IMR-90 (cell line): Measurements from ENCODE around the gene IGF1R. TPM values are rescaled to one million over a fixed set of nuclear protein-coding genes. Genes with fewer than 3 reads are reported as not detected.

ENCODE experiments used
- ATAC-seq: fragments of 200-7000 bp; cut with Tn5 transposase; 2 replicates; pipeline ENCODE4 v1.9.1; 2020; ENCODE audit warnings: low read depth, mild to moderate bottlenecking, moderate library complexity
- BruUV-seq: library from RNA; stranded (reverse); fragments of 400-500 nt; replicated peaks from 2 replicates; lab custom pipeline; 2021; lab: Mats Ljungman, UMichigan
- CTCF ChIA-PET: fragments of 300-600 bp; formaldehyde crosslinking; extraction: SDS; loops from one replicate; lab custom pipeline; 2021; ENCODE audit warnings: antibody characterized with exemption; lab: Yijun Ruan, JAX
- POLR2A ChIA-PET: fragments of 300-600 bp; sonication (Branson Sonifier 250); formaldehyde crosslinking; loops from one replicate; lab custom pipeline; 2022; ENCODE audit warnings: antibody characterized with exemption; ENCODE audit not compliant: unreplicated experiment; lab: Charles Lee
- DNase-seq: peaks from one replicate; pipeline ENCODE4 v3.0.0; 2013
- H2AFZ ChIP-seq: replicated peaks from 2 replicates; pipeline ENCODE3; 2013; ENCODE audit warnings: low read length, mild to moderate bottlenecking; ENCODE audit not compliant: poor library complexity
- H2AK5ac ChIP-seq: 2 replicates; pipeline ENCODE4 v1.6.1; 2013; ENCODE audit warnings: low read depth, low read length, inconsistent platforms
- H2AK9ac ChIP-seq: replicated peaks from 2 replicates; pipeline ENCODE3; 2013; ENCODE audit warnings: mild to moderate bottlenecking, low read depth, low read length, moderate library complexity; ENCODE audit not compliant: poor library complexity
- H2BK120ac ChIP-seq: 2 replicates; pipeline ENCODE4 v1.6.1; 2013; ENCODE audit warnings: low read depth, low read length, inconsistent platforms
- H2BK15ac ChIP-seq: 3 replicates; pipeline ENCODE4 v1.6.1; 2013; ENCODE audit warnings: low read depth, low read length, inconsistent platforms
- H2BK20ac ChIP-seq: 2 replicates; pipeline ENCODE4 v1.6.1; 2013; ENCODE audit warnings: low read depth, mild to moderate bottlenecking, inconsistent platforms, low read length, moderate library complexity
- H2BK5ac ChIP-seq: 2 replicates; pipeline ENCODE4 v1.6.1; 2013; ENCODE audit warnings: mild to moderate bottlenecking, low read depth, low read length, inconsistent platforms; ENCODE audit not compliant: poor library complexity, severe bottlenecking
- H3K14ac ChIP-seq: replicated peaks from 2 replicates; pipeline ENCODE4 v1.6.1; 2013; ENCODE audit warnings: low read depth, low read length, inconsistent platforms
- H3K18ac ChIP-seq: 2 replicates; pipeline ENCODE4 v1.6.1; 2013; ENCODE audit warnings: low read depth, low read length, control low read depth
- H3K23ac ChIP-seq: 2 replicates; pipeline ENCODE4 v1.6.1; 2013; ENCODE audit warnings: low read depth, low read length, inconsistent platforms
- H3K27ac ChIP-seq: 2 replicates; pipeline ENCODE4 v1.5.1; 2013; ENCODE audit warnings: mild to moderate bottlenecking, control low read depth, low read length; ENCODE audit not compliant: insufficient read depth
- H3K27me3 ChIP-seq: 2 replicates; pipeline ENCODE4 v1.6.1; 2013; ENCODE audit warnings: low read length; ENCODE audit not compliant: control insufficient read depth, insufficient read depth
- H3K36me3 ChIP-seq: 2 replicates; pipeline ENCODE4 v1.6.1; 2013; ENCODE audit warnings: low read length, mixed read lengths; ENCODE audit not compliant: control insufficient read depth, insufficient read depth
- H3K4ac ChIP-seq: 2 replicates; pipeline ENCODE4 v1.6.1; 2013; ENCODE audit warnings: low read depth, low read length, inconsistent platforms
- H3K4me1 ChIP-seq: 2 replicates; pipeline ENCODE4 v1.6.1; 2013; ENCODE audit warnings: low read length, mixed read lengths; ENCODE audit not compliant: control insufficient read depth, insufficient read depth
- H3K4me2 ChIP-seq: 2 replicates; pipeline ENCODE4 v1.6.1; 2013; ENCODE audit warnings: low read depth, mild to moderate bottlenecking, control low read depth, low read length, moderate library complexity
- H3K4me3 ChIP-seq: 2 replicates; pipeline ENCODE4 v1.5.1; 2013; ENCODE audit warnings: low read depth, mild to moderate bottlenecking, control low read depth, low read length, moderate library complexity; ENCODE audit not compliant: insufficient read depth
- H3K56ac ChIP-seq: 2 replicates; pipeline ENCODE4 v1.6.1; 2013; ENCODE audit warnings: low read length, inconsistent platforms; ENCODE audit not compliant: insufficient read depth; ENCODE audit errors: extremely low read depth
- H3K79me1 ChIP-seq, 2 experiments: 2 replicates each; pipeline ENCODE4 v1.6.1; 2013; ENCODE audit warnings: low read length in 2 of 2, inconsistent platforms in 1 of 2, low read depth in 1 of 2
- H3K9ac ChIP-seq: 2 replicates; pipeline ENCODE4 v1.6.1; 2013; ENCODE audit warnings: low read depth, low read length, control low read depth
- H3K9me1 ChIP-seq: 2 replicates; pipeline ENCODE4 v1.6.1; 2013; ENCODE audit warnings: low read length, inconsistent platforms; ENCODE audit not compliant: insufficient read depth
- H3K9me3 ChIP-seq: 2 replicates; pipeline ENCODE4 v1.6.1; 2013; ENCODE audit warnings: low read length; ENCODE audit not compliant: control insufficient read depth, insufficient read depth
- H4K20me1 ChIP-seq: 2 replicates; pipeline ENCODE4 v1.6.1; 2013; ENCODE audit warnings: low read length, inconsistent platforms; ENCODE audit not compliant: insufficient read depth
- H4K5ac ChIP-seq: 2 replicates; pipeline ENCODE4 v1.6.1; 2013; ENCODE audit warnings: mild to moderate bottlenecking, low read depth, low read length, control low read depth
- H4K8ac ChIP-seq, 2 experiments: 2 replicates each; pipeline ENCODE4 v1.6.1; 2013; ENCODE audit warnings: low read depth in 2 of 2, low read length in 2 of 2, control low read depth in 1 of 2, inconsistent platforms in 1 of 2
- H4K91ac ChIP-seq: 2 replicates; pipeline ENCODE4 v1.6.1; 2013; ENCODE audit warnings: low read depth, low read length, inconsistent platforms; ENCODE audit not compliant: insufficient read depth
- CEBPB ChIP-seq: IDR thresholded peaks from 2 replicates; pipeline ENCODE4 v1.6.1; 2012; ENCODE audit warnings: low read depth, low read length, improper control_type of control experiment
- CHD1 ChIP-seq: IDR thresholded peaks from 2 replicates; pipeline ENCODE4 v1.6.1; 2012; ENCODE audit warnings: low read depth, low read length, improper control_type of control experiment
- ELK1 ChIP-seq: fragments of 150-350 bp; IDR thresholded peaks from 2 replicates; pipeline ENCODE4 v1.6.1; 2016; ENCODE audit warnings: low read depth, mild to moderate bottlenecking, low read length, moderate library complexity, borderline replicate concordance
- FOS ChIP-seq: fragments of 150-350 bp; IDR thresholded peaks from 2 replicates; pipeline ENCODE4 v1.6.1; 2016; ENCODE audit warnings: low read depth, low read length
- MAFK ChIP-seq: IDR thresholded peaks from 2 replicates; pipeline ENCODE4 v1.6.1; 2012; ENCODE audit warnings: low read depth, low read length, improper control_type of control experiment
- MAZ ChIP-seq: IDR thresholded peaks from 2 replicates; pipeline ENCODE4 v1.6.1; 2012; ENCODE audit warnings: low read depth, mild to moderate bottlenecking, low read length, improper control_type of control experiment, moderate library complexity, borderline replicate concordance
- MXI1 ChIP-seq: IDR thresholded peaks from 2 replicates; pipeline ENCODE4 v1.6.1; 2012; ENCODE audit warnings: low read depth, mild to moderate bottlenecking, low read length, moderate library complexity, borderline replicate concordance
- NFE2L2 ChIP-seq: fragments of 150-350 bp; IDR thresholded peaks from 2 replicates; pipeline ENCODE4 v1.6.1; 2016; ENCODE audit warnings: low read depth, mild to moderate bottlenecking, low read length
- RCOR1 ChIP-seq: IDR thresholded peaks from 2 replicates; pipeline ENCODE4 v1.6.1; 2012; ENCODE audit warnings: mild to moderate bottlenecking, low read length, improper control_type of control experiment; ENCODE audit not compliant: insufficient replicate concordance
- RFX5 ChIP-seq: IDR thresholded peaks from 2 replicates; pipeline ENCODE4 v1.8.0; 2012; ENCODE audit warnings: low read depth, mild to moderate bottlenecking, low read length, moderate library complexity
- SMC3 ChIP-seq: fragments of 150-350 bp; IDR thresholded peaks from 2 replicates; pipeline ENCODE4 v1.6.1; 2016; ENCODE audit warnings: low read depth, mild to moderate bottlenecking, antibody characterized with exemption, low read length, moderate library complexity
- WGBS, 2 experiments: methylation state at CpG; one replicate each; pipeline versions ENCODE4 v1.1.5 to v1.1.7; 2013; ENCODE audit warnings: missing lambda C conversion rate in 2 of 2; ENCODE audit not compliant: insufficient read length in 1 of 2; ENCODE audit errors: extremely low coverage in 2 of 2; 5-methylcytosine and 5-hydroxymethylcytosine counted together
- dilution Hi-C: fragments of 300-500 bp; cut with HindIII; formaldehyde crosslinking; loops from one replicate; pipeline ENCODE4 v1.14.3; 2018; ENCODE audit warnings: low sequenced_read_pairs; ENCODE audit not compliant: unreplicated experiment
- in situ Hi-C: fragments of 300-500 bp; cut with MboI; formaldehyde crosslinking; loops from 3 replicates; pipeline ENCODE4 v1.14.3; 2019; ENCODE audit warnings: low sequenced_read_pairs, inconsistent platforms, mixed read lengths
- intact Hi-C: fragments of 100-400 bp; cut with micrococcal nuclease; formaldehyde crosslinking; loops from 2 replicates; pipeline ENCODE4 v1.10.0; 2022
- polyA plus RNA-seq, 3 experiments: library from polyadenylated mRNA; depleted of rRNA; stranded (reverse); fragments of >200 nt; gene quantifications; 2 replicates each; pipeline ENCODE4 v1.2.3, GENCODE V29; 2012; ENCODE audit warnings: low replicate concordance in 1 of 3
- total RNA-seq: library from RNA; depleted of rRNA; stranded (reverse); fragments of >200 nt; gene quantifications from 2 replicates; pipeline ENCODE4 v1.2.3, GENCODE V29; 2012
- TF ChIP-seq, protein P1 (sequence below): conservative IDR thresholded peaks from 2 replicates; pipeline ENCODE4 v1.5.1; 2012; ENCODE audit warnings: mild to moderate bottlenecking, low read depth, low read length, improper control_type of control experiment
- TF ChIP-seq, protein P2 (sequence below): fragments of 150-350 bp; IDR thresholded peaks from 2 replicates; pipeline ENCODE4 v1.6.1; 2017; ENCODE audit warnings: mild to moderate bottlenecking, antibody characterized with exemption, low read length, low read depth

The IGF1R gene
- total and polyA plus RNA-seq, 2 of the 4 experiments (the other 2 are of a cell fraction) = 24.0 to 24.9 TPM

- Histone ChIP-seq H2AFZ (no peak overlapping the region), H3K79me1 (peaks cover 46 to 96% of the 10 kb centered on the region in 2 experiments), H3K56ac (no peak overlapping the region), H3K9me3 (no peaks in the 10 kb centered on the region), H3K36me3 (no peaks in the 10 kb centered on the region), H2BK120ac (no peak overlapping the region), H2BK15ac (no peak overlapping the region), H2BK5ac (no peak overlapping the region), H3K9ac (no peak overlapping the region), H3K4ac (no peak overlapping the region), H4K5ac (no peak overlapping the region), H3K4me3 (no peak overlapping the region), H3K27ac (no peak overlapping the region), H4K20me1 (peaks cover 96% of the 10 kb centered on the region), H4K91ac (no peak overlapping the region), H2AK9ac (no peak overlapping the region), H2AK5ac (no peak overlapping the region), H3K18ac (no peak overlapping the region), H3K23ac (peak overlapping the region; percentile 6; the same call in 1 of the 2 replicates), H3K14ac (no peak overlapping the region), H3K27me3 (no peaks in the 10 kb centered on the region), H3K4me2 (no peak overlapping the region; the same call in 1 of the 2 replicates), H3K9me1 (peaks cover 41% of the 10 kb centered on the region), H3K4me1 (peaks cover 21% of the 10 kb centered on the region), H4K8ac (no peak overlapping the region), H2BK20ac (no peak overlapping the region)
- ATAC-seq = 0 out of 2 replicates have a peak, but pooled peaks have one; percentile 21
- in situ Hi-C loops (no loop called here), dilution Hi-C loops (no loop called here), intact Hi-C loops (no loop called here)
- WGBS, 2 experiments = no CpG with 5 or more reads among the region's 4 CpGs
- CTCF ChIA-PET = no interaction called here
- no peak for DNase-seq
- no TSS peak for BruUV-seq
- POLR2A ChIA-PET = no interaction called here
- TF ChIP-seq RCOR1 = no peak
- no peak for TF ChIP-seq MXI1
- TF ChIP-seq RFX5 = no peak
- no peak for TF ChIP-seq CEBPB
- no peak for TF ChIP-seq NFE2L2
- TF ChIP-seq MAZ = no peak
- no peak for TF ChIP-seq CHD1
- TF ChIP-seq MAFK = no peak
- TF ChIP-seq, protein P1, sequence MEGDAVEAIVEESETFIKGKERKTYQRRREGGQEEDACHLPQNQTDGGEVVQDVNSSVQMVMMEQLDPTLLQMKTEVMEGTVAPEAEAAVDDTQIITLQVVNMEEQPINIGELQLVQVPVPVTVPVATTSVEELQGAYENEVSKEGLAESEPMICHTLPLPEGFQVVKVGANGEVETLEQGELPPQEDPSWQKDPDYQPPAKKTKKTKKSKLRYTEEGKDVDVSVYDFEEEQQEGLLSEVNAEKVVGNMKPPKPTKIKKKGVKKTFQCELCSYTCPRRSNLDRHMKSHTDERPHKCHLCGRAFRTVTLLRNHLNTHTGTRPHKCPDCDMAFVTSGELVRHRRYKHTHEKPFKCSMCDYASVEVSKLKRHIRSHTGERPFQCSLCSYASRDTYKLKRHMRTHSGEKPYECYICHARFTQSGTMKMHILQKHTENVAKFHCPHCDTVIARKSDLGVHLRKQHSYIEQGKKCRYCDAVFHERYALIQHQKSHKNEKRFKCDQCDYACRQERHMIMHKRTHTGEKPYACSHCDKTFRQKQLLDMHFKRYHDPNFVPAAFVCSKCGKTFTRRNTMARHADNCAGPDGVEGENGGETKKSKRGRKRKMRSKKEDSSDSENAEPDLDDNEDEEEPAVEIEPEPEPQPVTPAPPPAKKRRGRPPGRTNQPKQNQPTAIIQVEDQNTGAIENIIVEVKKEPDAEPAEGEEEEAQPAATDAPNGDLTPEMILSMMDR = no peak
- no peak for TF ChIP-seq ELK1
- TF ChIP-seq, protein P2, sequence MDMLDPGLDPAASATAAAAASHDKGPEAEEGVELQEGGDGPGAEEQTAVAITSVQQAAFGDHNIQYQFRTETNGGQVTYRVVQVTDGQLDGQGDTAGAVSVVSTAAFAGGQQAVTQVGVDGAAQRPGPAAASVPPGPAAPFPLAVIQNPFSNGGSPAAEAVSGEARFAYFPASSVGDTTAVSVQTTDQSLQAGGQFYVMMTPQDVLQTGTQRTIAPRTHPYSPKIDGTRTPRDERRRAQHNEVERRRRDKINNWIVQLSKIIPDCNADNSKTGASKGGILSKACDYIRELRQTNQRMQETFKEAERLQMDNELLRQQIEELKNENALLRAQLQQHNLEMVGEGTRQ = no peak
- no peak for TF ChIP-seq FOS
- no peak for TF ChIP-seq SMC3
These were observed 87.7 kb downstream of the IGF1R start for GRCh38 chr15:98735895-98736617.
